Panc1 (cell line): ENCODE data around the gene RUFY1. TPM values are rescaled to one million over a fixed set of nuclear protein-coding genes. Genes with fewer than 3 reads are reported as not detected.
"Not testable (repeated sequence)": the region's sequence is repeated elsewhere in the genome, so short reads cannot be mapped to it uniquely, and the experiment has no call there.

Experiments
- ATAC-seq: fragments of 200-7000 bp; cut with Tn5 transposase; 2 replicates; pipeline ENCODE4 v1.9.1; 2020; ENCODE audit warnings: mild to moderate bottlenecking, moderate library complexity
- BruUV-seq: library from RNA; stranded (reverse); fragments of 400-500 nt; replicated peaks from 2 replicates; lab custom pipeline; 2021; lab: Mats Ljungman, UMichigan
- CTCF ChIA-PET: fragments of 300-600 bp; sonication (Branson Sonifier 250); formaldehyde crosslinking; loops from one replicate; lab custom pipeline; 2022; ENCODE audit warnings: antibody characterized with exemption; lab: Charles Lee
- POLR2A ChIA-PET: fragments of 300-600 bp; sonication (Branson Sonifier 250); formaldehyde crosslinking; loops from one replicate; lab custom pipeline; 2022; ENCODE audit warnings: antibody characterized with exemption; lab: Charles Lee
- DNase-seq: peaks from one replicate; pipeline ENCODE4 v3.0.0-alpha.2; 2010; ENCODE audit warnings: low read depth, low spot score
- H3K27ac ChIP-seq: 2 replicates; pipeline ENCODE4 v1.5.1; 2011; ENCODE audit warnings: mild to moderate bottlenecking, low read length, inconsistent platforms
- H3K27me3 ChIP-seq: fragments of 200-500 bp; sonication (Bioruptor generic); 2 replicates; pipeline ENCODE4 v1.6.0; 2014; ENCODE audit warnings: low read length, inconsistent platforms; ENCODE audit not compliant: control insufficient read depth, insufficient read depth
- H3K36me3 ChIP-seq: fragments of 200-500 bp; sonication (Bioruptor generic); 2 replicates; pipeline ENCODE4 v1.5.1; 2014; ENCODE audit warnings: inconsistent platforms, mild to moderate bottlenecking, low read length, moderate library complexity; ENCODE audit not compliant: control insufficient read depth, insufficient read depth
- H3K4me1 ChIP-seq: 2 replicates; pipeline ENCODE4 v1.5.1; 2011; ENCODE audit warnings: inconsistent platforms, mild to moderate bottlenecking, low read length, moderate library complexity; ENCODE audit not compliant: control insufficient read depth, insufficient read depth
- H3K4me3 ChIP-seq, 2 experiments: 2 replicates each; pipeline ENCODE4 v1.5.1; 2011 to 2012; ENCODE audit warnings: low read depth in 2 of 2, low read length in 2 of 2, mild to moderate bottlenecking in 2 of 2, inconsistent platforms in 1 of 2, moderate library complexity in 1 of 2
- H3K9me3 ChIP-seq: fragments of 200-500 bp; sonication (Bioruptor generic); 2 replicates; pipeline ENCODE4 v1.5.1; 2014; ENCODE audit warnings: low read depth, mild to moderate bottlenecking, inconsistent platforms, low read length, moderate library complexity; ENCODE audit not compliant: control insufficient read depth, insufficient read depth
- CTCF ChIP-seq: fragments of 450-650 bp; IDR thresholded peaks from 2 replicates; pipeline ENCODE4 v1.5.1; 2017; ENCODE audit warnings: mild to moderate bottlenecking
- POLR2AphosphoS5 ChIP-seq: IDR thresholded peaks from 2 replicates; pipeline ENCODE4 v1.6.1; 2012; ENCODE audit warnings: mild to moderate bottlenecking, low read depth, low read length, moderate library complexity
- REST ChIP-seq, 2 experiments: IDR thresholded peaks; 2 replicates each; pipeline ENCODE4 v1.6.1; 2011 to 2012; ENCODE audit warnings: low read depth in 2 of 2, control low read depth in 1 of 2, low read length in 1 of 2, mild to moderate bottlenecking in 1 of 2, moderate library complexity in 1 of 2; ENCODE audit not compliant: insufficient read depth in 1 of 2
- SIN3A ChIP-seq: IDR thresholded peaks from 2 replicates; pipeline ENCODE4 v1.6.1; 2012; ENCODE audit warnings: low read depth, mild to moderate bottlenecking, low read length, moderate library complexity, borderline replicate concordance; ENCODE audit not compliant: insufficient read depth
- TCF7L2 ChIP-seq: IDR thresholded peaks from 2 replicates; pipeline ENCODE4 v1.6.1; 2011; ENCODE audit warnings: mild to moderate bottlenecking, low read depth, low read length, inconsistent platforms
- in situ Hi-C: cut with HindIII; loops from 2 replicates; pipeline ENCODE4 v1.10.0; 2016; ENCODE audit warnings: low sequenced_read_pairs, low pct_unique_long_range_greater_than_20kb
- intact Hi-C: fragments of 100-400 bp; cut with micrococcal nuclease; formaldehyde crosslinking; loops from one replicate; pipeline ENCODE4 v1.10.0; 2022; ENCODE audit not compliant: unreplicated experiment
- total RNA-seq: library from RNA; stranded (reverse); gene quantifications from one replicate; pipeline ENCODE4 v1.2.1, GENCODE V29; 2021; ENCODE audit not compliant: unreplicated experiment

RUFY1 gene
- total RNA-seq, 1 experiment from 2014 or later = 66.3 TPM

GRCh38 chr5:179624841-179625271 is 74.5 kb downstream of the RUFY1 start:
- no peaks in the 10 kb centered on the region for H3K9me3 ChIP-seq
- no peaks in the 10 kb centered on the region for H3K27me3 ChIP-seq
- intact Hi-C loops = no loop called here
- POLR2A ChIA-PET = no interaction called here
- peaks cover 16% of the 10 kb centered on the region for H3K4me1 ChIP-seq
- peaks cover 28% of the 10 kb centered on the region for H3K36me3 ChIP-seq
- peak overlapping the region; percentile 65 to 99 for H3K4me3 ChIP-seq
- CTCF ChIA-PET = no interaction called here
- H3K27ac ChIP-seq = peak overlapping the region; percentile 98
- in situ Hi-C loops = no loop called here
- TF ChIP-seq TCF7L2 = no peak
- TF ChIP-seq CTCF = no peak
- TF ChIP-seq POLR2AphosphoS5 = no peak
- TF ChIP-seq REST (IDR thresholded peaks at IDR 0.05; ENCODE audit: insufficient read depth in 1 of 2, low read depth in 2 of 2, low read length in 1 of 2) = no peak
- no peak for TF ChIP-seq SIN3A
- DNase-seq (no peak), ATAC-seq (no peak)
- BruUV-seq = no TSS peak

- H3K27me3 ChIP-seq, intact Hi-C loops, POLR2A ChIA-PET, H3K36me3 ChIP-seq, H3K4me1 ChIP-seq, DNase-seq, H3K9me3 ChIP-seq, BruUV-seq, in situ Hi-C loops: not testable (repeated sequence)
- Histone ChIP-seq H3K4me3 (peak overlapping the region; percentile 44 to 62), H3K27ac (peak overlapping the region; percentile 76)
- ATAC-seq = peak; percentile 5; the same call in 1 of the 2 replicates
- CTCF ChIA-PET = interaction anchor here (1.5 kb wide), 1 partner anchor 10 kb away, joined by 5 read pairs; the partner anchor contains the start of gene HNRNPH1
These were observed 83.4 kb downstream of the RUFY1 start for GRCh38 chr5:179633501-179634369.

GRCh38 chr5:179634370-179635172 is 84.2 kb downstream of the RUFY1 start:
- DNase-seq, CTCF ChIA-PET, H3K4me1 ChIP-seq, H3K4me3 ChIP-seq, H3K27me3 ChIP-seq, H3K27ac ChIP-seq, POLR2A ChIA-PET, H3K9me3 ChIP-seq, H3K36me3 ChIP-seq, intact Hi-C loops, BruUV-seq, in situ Hi-C loops: not testable (repeated sequence)
- ATAC-seq = peak; percentile 98

GRCh38 chr5:179639296-179639695 is 88.9 kb downstream of the RUFY1 start:
- H3K4me1 ChIP-seq, H3K4me3 ChIP-seq, intact Hi-C loops, H3K9me3 ChIP-seq, H3K27ac ChIP-seq, POLR2A ChIA-PET, H3K36me3 ChIP-seq, in situ Hi-C loops, H3K27me3 ChIP-seq, ATAC-seq, CTCF ChIA-PET, DNase-seq, BruUV-seq: not testable (repeated sequence)
